ENCODE measurements around the gene RASEF. TPM values are rescaled to one million over a fixed set of nuclear protein-coding genes. Genes with fewer than 3 reads are reported as not detected.
A peak's percentile ranks its signal among the peaks of the same experiment; 100 is the strongest.

RASEF gene
- total RNA-seq, 1 experiment from 2014 or later = not detected

- peak; percentile 13 for DNase-seq (ENCODE audit: low read depth)
Observed at GRCh38 chr9:83013867-83014605, 48.9 kb downstream of the RASEF start.

- no peak for DNase-seq (ENCODE audit: low read depth)
Observed at GRCh38 chr9:83012922-83013838, 49.8 kb downstream of the RASEF start.

- no peak for DNase-seq (ENCODE audit: low read depth)
Observed at GRCh38 chr9:83012168-83012921, 50.6 kb downstream of the RASEF start.

- no peak for DNase-seq (ENCODE audit: low read depth)
Observed at GRCh38 chr9:83011611-83012010, 51.3 kb downstream of the RASEF start.

GRCh38 chr9:83007521-83008300 lies 55.2 kb downstream of the RASEF start:
- DNase-seq (ENCODE audit: low read depth) = no peak

GRCh38 chr9:83006378-83006777 lies 56.6 kb downstream of the RASEF start:
- DNase-seq (ENCODE audit: low read depth) = no peak

- no peak for DNase-seq (ENCODE audit: low read depth)
Observed at GRCh38 chr9:83005963-83006362, 57.0 kb downstream of the RASEF start.

GRCh38 chr9:83005361-83005760 lies 57.6 kb downstream of the RASEF start:
- no peak for DNase-seq (ENCODE audit: low read depth)

- no peak for DNase-seq (ENCODE audit: low read depth)
Observed at GRCh38 chr9:83002329-83002728, 60.6 kb downstream of the RASEF start.

GRCh38 chr9:83000765-83001164 lies 62.2 kb downstream of the RASEF start:
- no peak for DNase-seq (ENCODE audit: low read depth)

- DNase-seq (ENCODE audit: low read depth) = no peak
Observed at GRCh38 chr9:82998409-82998808, 64.5 kb downstream of the RASEF start.

- DNase-seq (ENCODE audit: low read depth) = no peak
Observed at GRCh38 chr9:82997476-82998140, 65.3 kb downstream of the RASEF start.

GRCh38 chr9:82996941-82997340 lies 66.0 kb downstream of the RASEF start:
- DNase-seq (ENCODE audit: low read depth) = no peak

- DNase-seq (ENCODE audit: low read depth) = no peak
Observed at GRCh38 chr9:82993856-82994605, 68.9 kb downstream of the RASEF start.

- no peak for DNase-seq (ENCODE audit: low read depth)
Observed at GRCh38 chr9:82991671-82992070, 71.3 kb downstream of the RASEF start.

GRCh38 chr9:82989929-82990328 lies 73.0 kb downstream of the RASEF start:
- DNase-seq (ENCODE audit: low read depth) = no peak

- DNase-seq (ENCODE audit: low read depth) = no peak
Observed at GRCh38 chr9:82988488-82988887, 74.5 kb downstream of the RASEF start.

- DNase-seq (ENCODE audit: low read depth) = no peak
Observed at GRCh38 chr9:82987370-82988189, 75.4 kb downstream of the RASEF start.

- DNase-seq (ENCODE audit: low read depth) = no peak
Observed at GRCh38 chr9:82981552-82981951, 81.4 kb downstream of the RASEF start.
